Smooth muscle cell (in vitro differentiated cells): ENCODE measurements around the gene TRIM26. TPM values are rescaled to one million over a fixed set of nuclear protein-coding genes. Genes with fewer than 3 reads are reported as not detected.
A peak's percentile ranks its signal among the peaks of the same experiment; 100 is the strongest.
"Not testable (repeated sequence)": the region's sequence is repeated elsewhere in the genome, so short reads cannot be mapped to it uniquely, and the experiment has no call there.

Experiments
- DNase-seq: peaks from one replicate; lab custom pipeline; 2025; ENCODE audit not compliant: unreplicated experiment; lab: John Stamatoyannopoulos, UW
- H2AFZ ChIP-seq: fragments of 200-600 bp; sonication (generic); 2 replicates; pipeline ENCODE4 v1.6.0; 2016; ENCODE audit warnings: antibody characterized with exemption, low read depth, mild to moderate bottlenecking
- H3F3A ChIP-seq: fragments of 200-600 bp; sonication (generic); 2 replicates; pipeline ENCODE4 v1.6.0; 2017; ENCODE audit warnings: antibody characterized with exemption, low read depth
- H3K27ac ChIP-seq: fragments of 200-600 bp; sonication (generic); 2 replicates; pipeline ENCODE4 v1.5.1; 2016; ENCODE audit warnings: low read depth, mild to moderate bottlenecking
- H3K27me3 ChIP-seq: fragments of 200-600 bp; sonication (generic); 2 replicates; pipeline ENCODE4 v1.6.1; 2016; ENCODE audit warnings: low read depth, mild to moderate bottlenecking
- H3K36me3 ChIP-seq: fragments of 200-600 bp; sonication (generic); 2 replicates; pipeline ENCODE4 v1.5.1; 2016; ENCODE audit warnings: low read depth
- H3K4me1 ChIP-seq: fragments of 200-600 bp; sonication (generic); 2 replicates; pipeline ENCODE4 v1.5.1; 2016; ENCODE audit warnings: low read depth
- H3K4me2 ChIP-seq: fragments of 200-600 bp; sonication (generic); 2 replicates; pipeline ENCODE4 v1.6.0; 2016; ENCODE audit warnings: mild to moderate bottlenecking
- H3K4me3 ChIP-seq: fragments of 200-600 bp; sonication (generic); 2 replicates; pipeline ENCODE4 v1.5.1; 2016; ENCODE audit warnings: mild to moderate bottlenecking
- H3K79me2 ChIP-seq: fragments of 200-600 bp; sonication (generic); 2 replicates; pipeline ENCODE4 v1.6.0; 2016; ENCODE audit warnings: low read depth, mild to moderate bottlenecking
- H3K9ac ChIP-seq: fragments of 200-600 bp; sonication (generic); 2 replicates; pipeline ENCODE4 v1.6.0; 2016; ENCODE audit warnings: low read depth
- H3K9me3 ChIP-seq: fragments of 200-600 bp; sonication (generic); replicated peaks from 2 replicates; pipeline ENCODE4 v1.5.1; 2016; ENCODE audit warnings: low read depth
- H4K20me1 ChIP-seq: fragments of 200-600 bp; sonication (generic); 2 replicates; pipeline ENCODE4 v1.6.0; 2016; ENCODE audit warnings: low read depth
- CTCF ChIP-seq: fragments of 200-600 bp; sonication (generic); IDR thresholded peaks from 2 replicates; pipeline ENCODE4 v1.5.1; 2017; ENCODE audit warnings: borderline replicate concordance, mild to moderate bottlenecking, antibody characterized with exemption; ENCODE audit not compliant: insufficient read depth, poor library complexity, severe bottlenecking
- WGBS: methylation state at CpG from one replicate; pipeline ENCODE4 v1.1.7; 2016; ENCODE audit warnings: low lambda C conversion rate; 5-methylcytosine and 5-hydroxymethylcytosine counted together
- polyA plus RNA-seq: library from polyadenylated mRNA; unstranded; fragments of >200 nt; fragmentation: Nextera tagmentation; extraction: Ambion mirVana; gene quantifications from 2 replicates; pipeline ENCODE4 v1.2.1, GENCODE V29; 2016
- total RNA-seq: library from RNA; depleted of rRNA; stranded (reverse); fragments of >200 nt; gene quantifications from 2 replicates; pipeline ENCODE4 v1.2.3, GENCODE V29; 2014

The TRIM26 gene
- total and polyA plus RNA-seq, 2 experiments from 2014 or later: 17.1 to 21.3 TPM

- no peak for DNase-seq
- Histone ChIP-seq H3K27me3 (no peaks in the 10 kb centered on the region), H3K4me3 (no peak overlapping the region), H3K4me1 (no peaks in the 10 kb centered on the region), H3K79me2 (no peaks in the 10 kb centered on the region), H3F3A (no peaks in the 10 kb centered on the region), H3K36me3 (no peaks in the 10 kb centered on the region), H3K9me3 (no peaks in the 10 kb centered on the region), H4K20me1 (no peaks in the 10 kb centered on the region), H3K27ac (no peak overlapping the region), H2AFZ (no peak overlapping the region), H3K4me2 (no peak overlapping the region), H3K9ac (no peak overlapping the region)
- no peak for TF ChIP-seq CTCF
- WGBS: 60% methylated on average over 3 of the region's 3 CpGs
These were observed 45.0 kb upstream of the TRIM26 start for GRCh38 chr6:30258204-30258603.

GRCh38 chr6:30252417-30252816, 39.2 kb upstream of the TRIM26 start:
- not testable (repeated sequence) for H3K79me2 ChIP-seq, H3K4me3 ChIP-seq, H3K36me3 ChIP-seq, H4K20me1 ChIP-seq, H3K27ac ChIP-seq, H3K4me2 ChIP-seq, H2AFZ ChIP-seq, H3K4me1 ChIP-seq, H3K9me3 ChIP-seq, H3F3A ChIP-seq, H3K9ac ChIP-seq, DNase-seq, H3K27me3 ChIP-seq
- 79% methylated on average over 1 of the region's 1 CpG for WGBS

GRCh38 chr6:30244560-30244959, 31.4 kb upstream of the TRIM26 start:
- TF ChIP-seq CTCF: no peak
- no peak overlapping the region for H2AFZ ChIP-seq
- no peak overlapping the region for H3K4me3 ChIP-seq
- DNase-seq: no peak
- no peaks in the 10 kb centered on the region for H3K79me2 ChIP-seq
- H3K9ac ChIP-seq: no peak overlapping the region
- no peaks in the 10 kb centered on the region for H4K20me1 ChIP-seq
- no peaks in the 10 kb centered on the region for H3K4me1 ChIP-seq
- H3K36me3 ChIP-seq: no peaks in the 10 kb centered on the region
- no peak overlapping the region for H3K27ac ChIP-seq
- H3K27me3 ChIP-seq: no peaks in the 10 kb centered on the region
- H3F3A ChIP-seq: no peaks in the 10 kb centered on the region
- H3K4me2 ChIP-seq: no peak overlapping the region
- no peaks in the 10 kb centered on the region for H3K9me3 ChIP-seq
- 93% methylated on average over 3 of the region's 3 CpGs for WGBS

GRCh38 chr6:30238178-30238795, 25.1 kb upstream of the TRIM26 start:
- H3K27ac ChIP-seq: no peak overlapping the region
- H3K79me2 ChIP-seq: no peaks in the 10 kb centered on the region
- H3K27me3 ChIP-seq: peaks cover 26% of the 10 kb centered on the region
- DNase-seq: no peak
- no peaks in the 10 kb centered on the region for H3K9me3 ChIP-seq
- no peak overlapping the region for H3K9ac ChIP-seq
- no peak overlapping the region for H3K4me2 ChIP-seq
- 52% methylated on average over 6 of the region's 6 CpGs for WGBS
- H3F3A ChIP-seq: no peaks in the 10 kb centered on the region
- H2AFZ ChIP-seq: no peak overlapping the region
- H3K4me3 ChIP-seq: no peak overlapping the region
- peak; percentile 17 for TF ChIP-seq CTCF
- no peaks in the 10 kb centered on the region for H3K4me1 ChIP-seq
- H4K20me1 ChIP-seq: no peaks in the 10 kb centered on the region
- no peaks in the 10 kb centered on the region for H3K36me3 ChIP-seq
